Fibroblast of pulmonary artery (primary cell): ENCODE data around the gene NCAM2.

Experiments used
- DNase-seq: peaks from one replicate; pipeline ENCODE4 v3.0.0-alpha.2; 2010; ENCODE audit warnings: low read depth
- H3K4me3 ChIP-seq: replicated peaks from 2 replicates; pipeline ENCODE4 v1.5.1; 2011; ENCODE audit warnings: low read depth, mild to moderate bottlenecking, control low read depth, low read length, moderate library complexity
- CTCF ChIP-seq: IDR thresholded peaks from 2 replicates; pipeline ENCODE4 v1.5.1; 2011; ENCODE audit warnings: mild to moderate bottlenecking, control low read depth, low read length, inconsistent platforms; ENCODE audit errors: missing control alignments

Gene NCAM2

GRCh38 chr21:21175798-21176334 is 177.7 kb downstream of the NCAM2 start:
- no peak for TF ChIP-seq CTCF
- DNase-seq, result no peak
- no peak overlapping the region for H3K4me3 ChIP-seq

- DNase-seq, result no peak
- no peak for TF ChIP-seq CTCF
- H3K4me3 ChIP-seq, result no peak overlapping the region
These were observed 179.3 kb downstream of the NCAM2 start for GRCh38 chr21:21177353-21177986.

GRCh38 chr21:21179619-21180298 is 181.6 kb downstream of the NCAM2 start:
- H3K4me3 ChIP-seq, result no peak overlapping the region
- DNase-seq, result no peak
- no peak for TF ChIP-seq CTCF

- no peak overlapping the region for H3K4me3 ChIP-seq
- no peak for DNase-seq
- no peak for TF ChIP-seq CTCF
These were observed 184.3 kb downstream of the NCAM2 start for GRCh38 chr21:21182401-21183010.

- DNase-seq, result no peak
- TF ChIP-seq CTCF, result no peak
- no peak overlapping the region for H3K4me3 ChIP-seq
These were observed 184.9 kb downstream of the NCAM2 start for GRCh38 chr21:21183092-21183491.

- TF ChIP-seq CTCF, result no peak
- no peak for DNase-seq
- no peak overlapping the region for H3K4me3 ChIP-seq
These were observed 186.7 kb downstream of the NCAM2 start for GRCh38 chr21:21184771-21185528.
